ENCODE data around the gene CDC42BPA.

DNA sequence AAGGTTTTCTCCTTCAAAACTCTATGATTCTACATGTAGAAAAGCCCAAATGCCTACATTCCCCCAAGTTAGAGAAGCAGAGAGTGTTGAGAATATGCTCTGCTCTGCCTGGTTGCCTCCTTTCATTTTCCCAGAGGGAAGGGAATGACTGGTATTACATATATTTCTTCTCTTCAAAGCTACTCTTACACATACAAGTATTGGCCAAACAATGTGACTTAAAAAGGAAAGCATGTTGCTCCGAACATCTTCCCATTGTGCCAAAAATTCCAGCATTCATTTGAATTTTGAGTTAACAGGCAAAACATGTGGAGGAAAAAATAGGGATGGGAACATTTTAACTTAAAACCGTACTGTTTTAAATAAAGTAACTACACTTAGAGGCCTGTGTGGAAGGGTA, 253.0 kb downstream of the CDC42BPA start:
- TF ChIP-seq POLR2A (IDR thresholded peaks at IDR 0.05; ENCODE audit: low read depth, low read length): no peak
- no peak for TF ChIP-seq POLR2AphosphoS5 (IDR thresholded peaks at IDR 0.05; ENCODE audit: low read depth, low read length)

Measured in GM12892 (cell line).